HepG2 (cell line): Measurements from ENCODE around the gene DCPS. TPM values are rescaled to one million over a fixed set of nuclear protein-coding genes. Genes with fewer than 3 reads are reported as not detected.
A peak's percentile ranks its signal among the peaks of the same experiment; 100 is the strongest.

Source experiments
- HNF1B ChIP-seq: sonication (generic); formaldehyde crosslinking; IDR thresholded peaks from 2 replicates; pipeline ENCODE4 v1.5.1; 2020; ENCODE audit warnings: mild to moderate bottlenecking, moderate library complexity, missing genetic modification reagents
- KIAA2018 ChIP-seq: sonication (generic); formaldehyde crosslinking; IDR thresholded peaks from 2 replicates; pipeline ENCODE4 v1.5.0; 2020; ENCODE audit warnings: mild to moderate bottlenecking, missing genetic modification reagents, borderline replicate concordance
- MEIS2 ChIP-seq: sonication (generic); formaldehyde crosslinking; IDR thresholded peaks from 2 replicates; pipeline ENCODE4 v1.9.0; 2021; ENCODE audit warnings: mild to moderate bottlenecking, missing genetic modification reagents
- POGK ChIP-seq: sonication (generic); formaldehyde crosslinking; conservative IDR thresholded peaks from 2 replicates; pipeline ENCODE4 v1.8.0; 2022; ENCODE audit warnings: mild to moderate bottlenecking, moderate library complexity, missing genetic modification reagents
- SAP130 ChIP-seq: IDR thresholded peaks from 2 replicates; pipeline ENCODE4 v1.6.1; 2016; ENCODE audit warnings: low read depth
- SNAPC2 ChIP-seq: sonication (generic); formaldehyde crosslinking; IDR thresholded peaks from 2 replicates; pipeline ENCODE4 v1.8.1; 2022; ENCODE audit warnings: mild to moderate bottlenecking, missing genetic modification reagents
- SP2 ChIP-seq: sonication (generic); formaldehyde crosslinking; IDR thresholded peaks from 2 replicates; pipeline ENCODE4 v1.5.1; 2020; ENCODE audit warnings: mild to moderate bottlenecking, missing genetic modification reagents
- TOE1 ChIP-seq: sonication (generic); formaldehyde crosslinking; IDR thresholded peaks from 2 replicates; pipeline ENCODE4 v1.4.0; 2020; ENCODE audit warnings: mild to moderate bottlenecking, missing genetic modification reagents
- ZMYM4 ChIP-seq: sonication (generic); formaldehyde crosslinking; IDR thresholded peaks from 2 replicates; pipeline ENCODE4 v1.8.1; 2023; ENCODE audit warnings: mild to moderate bottlenecking, missing genetic modification reagents
- ZNF33A ChIP-seq: sonication (generic); formaldehyde crosslinking; IDR thresholded peaks from 2 replicates; pipeline ENCODE4 v1.5.1; 2020; ENCODE audit warnings: missing genetic modification reagents, mild to moderate bottlenecking, moderate library complexity, borderline replicate concordance
- ZNF547 ChIP-seq: sonication (generic); formaldehyde crosslinking; IDR thresholded peaks from 2 replicates; pipeline ENCODE4 v1.5.1; 2020; ENCODE audit warnings: mild to moderate bottlenecking, missing genetic modification reagents
- ZNF567 ChIP-seq: sonication (generic); formaldehyde crosslinking; IDR thresholded peaks from 2 replicates; pipeline ENCODE4 v1.8.1; 2023; ENCODE audit warnings: mild to moderate bottlenecking, missing genetic modification reagents, borderline replicate concordance
- ZNF710 ChIP-seq: sonication (generic); formaldehyde crosslinking; IDR thresholded peaks from 2 replicates; pipeline ENCODE4 v1.5.0; 2020; ENCODE audit warnings: mild to moderate bottlenecking, missing genetic modification reagents, borderline replicate concordance
- ZNF879 ChIP-seq: sonication (generic); formaldehyde crosslinking; IDR thresholded peaks from 2 replicates; pipeline ENCODE4 v1.8.1; 2023; ENCODE audit warnings: missing genetic modification reagents
- polyA plus RNA-seq, 8 experiments: library from polyadenylated mRNA; depleted of rRNA in 3 of 8; stranded (reverse) in 7 of 8; unstranded in 1 of 8; fragments of >200 nt; fragmentation: Illumina TruSeq in 4 of 8; extraction: Trizol in 4 of 8; gene quantifications; 2 replicates each; pipeline versions ENCODE4 v1.2.1 to v1.2.3, GENCODE V29; 2011 to 2016; ENCODE audit warnings: low read depth in 4 of 8, missing spikeins in 1 of 8, mixed read lengths in 1 of 8; ENCODE audit not compliant: insufficient read depth in 1 of 8
- total RNA-seq, 5 experiments: library from RNA; depleted of rRNA; stranded (reverse); fragments of >200 nt; fragmentation: Illumina TruSeq; extraction: Trizol; gene quantifications; 2 replicates each; pipeline ENCODE4 v1.2.3, GENCODE V29; 2016; ENCODE audit warnings: low read depth in 1 of 5

The DCPS gene
- total and polyA plus RNA-seq, 2 of the 13 experiments (the other 11 are each of a cell fraction or from before 2014, with no cell fraction given), result 21.9 to 22.5 TPM

- TF ChIP-seq KIAA2018 (CRISPR knock-in tag) (no peak), SP2 (CRISPR knock-in tag) (peak; percentile 56; the same call in 1 of the 2 replicates), SAP130 (CRISPR knock-in tag) (peak; percentile 93), ZMYM4 (CRISPR knock-in tag) (peak; percentile 73), ZNF547 (CRISPR knock-in tag) (peak; percentile 98), ZNF710 (CRISPR knock-in tag) (peak; percentile 75; the same call in 1 of the 2 replicates), ZNF879 (CRISPR knock-in tag) (no peak), POGK (CRISPR knock-in tag) (peak; percentile 65; the same call in 1 of the 2 replicates), TOE1 (CRISPR knock-in tag) (no peak), ZNF33A (CRISPR knock-in tag) (0 out of 2 replicates have a peak, but pooled peaks have one; percentile 63), SNAPC2 (CRISPR knock-in tag) (0 out of 2 replicates have a peak, but pooled peaks have one; percentile 49), ZNF567 (CRISPR knock-in tag) (no peak), MEIS2 (CRISPR knock-in tag) (peak; percentile 69), HNF1B (CRISPR knock-in tag) (peak; percentile 91)
These were observed at the start of gene DCPS (continued) for GRCh38 chr11:126303623-126304456.
